GM19468 (cell line): Measurements from ENCODE around the gene TM9SF3.
"Not testable (repeated sequence)": the region's sequence is repeated elsewhere in the genome, so short reads cannot be mapped to it uniquely, and the experiment has no call there.

ENCODE experiments used
- ATAC-seq: cut with Tn5 transposase; IDR thresholded peaks from one replicate; pipeline ENCODE4 v1.9.1; 2021; ENCODE audit warnings: mild to moderate bottlenecking, moderate library complexity, moderate number of reproducible peaks; ENCODE audit not compliant: unreplicated experiment; ENCODE audit errors: extremely low read depth

TM9SF3 gene

GRCh38 chr10:96570983-96571964, 15.5 kb downstream of the TM9SF3 start:
- no peak for ATAC-seq

- ATAC-seq, result no peak
These were observed 16.3 kb downstream of the TM9SF3 start for GRCh38 chr10:96570511-96570910.

- ATAC-seq, result no peak
These were observed 18.4 kb downstream of the TM9SF3 start for GRCh38 chr10:96568402-96568801.

DNA sequence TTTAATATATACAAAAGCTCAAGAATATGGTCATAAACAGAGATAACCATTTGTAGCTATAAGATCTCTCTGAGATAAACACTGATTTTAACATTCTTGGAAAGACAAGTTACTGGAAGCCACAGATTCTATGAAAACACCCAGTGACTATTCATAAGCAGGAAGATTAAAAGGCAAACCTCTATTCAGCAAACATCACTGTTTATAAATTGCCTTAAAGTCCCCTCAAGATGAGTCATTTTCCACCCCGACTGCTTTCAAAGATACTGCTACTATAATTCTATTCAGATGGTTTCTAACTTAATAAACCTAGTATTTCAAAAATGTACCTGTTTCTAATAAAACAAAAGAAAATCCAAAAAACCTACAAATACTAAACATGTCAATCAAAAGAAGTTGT, 21.0 kb downstream of the TM9SF3 start:
- no peak for ATAC-seq

DNA sequence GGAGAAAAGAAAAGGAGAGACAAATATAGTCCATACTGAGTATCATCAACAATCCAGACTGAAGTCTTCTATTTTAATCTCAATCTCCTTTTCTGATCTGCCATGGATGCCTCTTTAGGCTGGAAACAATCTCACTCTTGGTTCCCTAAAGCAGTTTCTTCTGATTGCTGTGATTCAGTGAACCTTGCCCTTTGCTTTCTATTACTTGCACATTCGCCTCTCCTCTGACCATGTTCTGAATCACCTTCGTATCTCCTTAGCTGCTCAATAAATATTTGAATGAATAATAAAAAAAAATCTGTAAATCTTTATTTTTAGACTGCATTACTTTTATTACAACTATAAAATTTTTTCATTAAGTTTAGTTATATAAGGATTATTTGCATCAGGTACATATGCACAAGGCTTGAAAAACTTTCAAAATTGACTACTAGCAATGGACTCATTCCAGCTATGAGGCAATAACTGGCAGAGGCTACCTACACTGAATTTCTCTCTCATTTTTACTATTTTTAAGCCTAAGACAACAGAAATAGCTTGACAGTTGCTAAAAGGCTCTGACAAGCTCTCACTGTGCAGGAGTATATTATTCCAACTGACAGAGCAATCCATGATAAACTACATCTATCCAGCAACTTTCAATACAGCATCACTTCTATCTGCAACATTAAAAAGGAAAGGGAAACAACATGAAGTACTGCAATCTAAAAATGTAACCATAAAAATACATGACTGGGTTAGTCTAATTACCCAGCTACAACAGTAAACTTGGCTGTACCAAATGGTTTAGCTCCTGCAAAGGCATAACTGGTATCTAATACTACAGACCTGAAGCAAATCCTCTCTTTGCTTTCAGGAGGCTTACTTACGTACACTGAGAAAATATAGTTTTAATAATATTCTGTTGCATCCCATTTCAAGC, 25.6 kb downstream of the TM9SF3 start:
- ATAC-seq, result no peak

GRCh38 chr10:96560489-96560888, 26.3 kb downstream of the TM9SF3 start:
- no peak for ATAC-seq

GRCh38 chr10:96556003-96556402, 30.8 kb downstream of the TM9SF3 start:
- ATAC-seq, result no peak

GRCh38 chr10:96555330-96555729, 31.5 kb downstream of the TM9SF3 start:
- no peak for ATAC-seq

GRCh38 chr10:96548589-96548988, 38.2 kb downstream of the TM9SF3 start:
- no peak for ATAC-seq

DNA sequence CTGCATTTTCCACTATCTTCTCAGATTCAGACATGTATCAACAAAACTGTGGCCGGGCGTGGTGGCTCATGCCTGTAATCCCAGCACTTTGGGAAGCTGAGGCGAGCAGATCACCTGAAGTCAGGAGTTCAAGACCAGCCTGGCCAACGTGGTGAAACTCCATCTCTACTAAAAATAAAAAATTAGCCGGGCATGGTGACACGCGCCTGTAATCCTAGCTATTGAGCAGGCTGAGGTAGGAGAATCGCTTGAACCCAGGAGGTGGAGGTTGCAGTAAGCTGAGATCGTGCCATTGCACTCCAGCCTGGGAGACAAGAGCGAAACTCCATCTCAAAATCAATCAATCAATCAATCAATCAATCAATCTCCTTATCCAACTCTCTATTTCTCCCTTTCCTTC, 41.3 kb downstream of the TM9SF3 start:
- not testable (repeated sequence) for ATAC-seq

GRCh38 chr10:96541921-96542320, 44.9 kb downstream of the TM9SF3 start:
- no peak for ATAC-seq

GRCh38 chr10:96540240-96540639, 46.6 kb downstream of the TM9SF3 start:
- ATAC-seq, result no peak

DNA sequence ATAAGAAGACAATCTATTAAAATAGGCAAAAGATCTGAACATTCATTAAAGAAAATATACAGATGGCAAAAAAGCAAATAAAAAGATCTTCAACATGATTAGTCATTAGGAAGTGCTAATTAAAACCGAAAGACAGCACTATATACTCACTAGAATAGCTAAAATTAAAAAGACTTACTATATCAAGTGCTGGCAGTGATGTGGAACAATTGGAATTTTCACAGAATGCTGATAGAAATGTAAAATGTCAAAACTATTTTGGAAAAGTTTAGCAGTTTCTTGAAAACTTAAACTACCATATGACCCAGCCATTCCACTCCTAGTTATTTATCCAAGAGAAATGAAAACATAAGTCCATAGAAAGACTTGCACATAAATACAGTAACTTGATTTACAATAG, 48.1 kb downstream of the TM9SF3 start:
- no peak for ATAC-seq

GRCh38 chr10:96536129-96536528, 50.7 kb downstream of the TM9SF3 start:
- no peak for ATAC-seq

DNA sequence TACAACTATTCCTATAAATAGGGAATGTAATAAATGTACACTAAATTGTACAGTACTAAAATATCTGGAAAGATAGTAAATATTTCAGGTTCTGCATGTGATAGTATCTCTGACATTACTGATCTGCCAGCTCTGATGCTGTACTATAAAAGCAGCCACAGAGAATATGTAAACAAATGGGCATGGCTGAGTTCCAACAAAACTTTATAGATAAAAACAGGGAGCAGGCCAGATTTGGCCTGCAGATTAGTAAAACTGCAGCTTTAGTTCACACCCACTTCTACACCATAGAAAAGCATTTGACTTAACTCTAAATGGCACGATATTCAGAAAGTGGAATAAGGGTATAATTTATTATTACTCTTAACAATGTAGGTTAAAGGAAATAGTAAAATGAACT, 54.3 kb downstream of the TM9SF3 start:
- no peak for ATAC-seq

- ATAC-seq, result no peak
These were observed 57.1 kb downstream of the TM9SF3 start for GRCh38 chr10:96529634-96530279.

DNA sequence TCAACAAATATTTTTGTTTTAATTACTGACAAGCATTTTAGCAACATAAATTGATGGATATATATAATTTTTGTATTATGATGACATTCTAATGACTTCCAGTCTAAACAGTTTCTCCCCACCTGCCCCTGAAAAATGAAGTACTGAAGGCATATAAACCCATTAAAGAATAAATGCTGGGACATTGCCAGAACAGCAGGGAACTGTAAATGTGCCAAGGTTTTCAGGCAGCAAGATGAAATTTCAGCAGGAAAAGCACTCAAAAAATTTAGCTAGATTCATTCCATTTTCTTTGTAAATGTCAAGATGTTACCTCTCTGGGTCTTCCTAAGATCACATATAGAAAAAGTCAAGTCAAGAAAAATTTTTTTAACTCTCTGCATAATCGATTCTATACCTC, 62.1 kb downstream of the TM9SF3 start:
- no peak for ATAC-seq

DNA sequence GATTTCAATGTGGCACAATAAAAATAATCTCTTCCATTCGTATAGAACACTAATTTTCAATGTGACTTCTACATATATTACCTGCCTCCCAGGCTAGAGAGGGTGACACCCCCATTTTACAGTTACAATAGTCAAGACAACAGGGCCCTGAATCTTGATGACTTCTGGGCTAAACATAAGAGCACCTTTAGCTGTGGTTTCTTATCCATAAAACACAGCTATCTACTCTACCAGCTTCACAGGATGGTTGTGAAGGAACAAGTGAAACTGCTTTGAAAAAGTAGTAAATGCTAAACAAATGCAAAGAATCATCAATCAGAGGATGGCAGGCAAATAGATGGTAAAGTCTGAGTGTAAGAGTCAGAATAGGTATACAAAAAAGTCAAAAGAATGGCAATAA, 69.5 kb downstream of the TM9SF3 start:
- no peak for ATAC-seq

DNA sequence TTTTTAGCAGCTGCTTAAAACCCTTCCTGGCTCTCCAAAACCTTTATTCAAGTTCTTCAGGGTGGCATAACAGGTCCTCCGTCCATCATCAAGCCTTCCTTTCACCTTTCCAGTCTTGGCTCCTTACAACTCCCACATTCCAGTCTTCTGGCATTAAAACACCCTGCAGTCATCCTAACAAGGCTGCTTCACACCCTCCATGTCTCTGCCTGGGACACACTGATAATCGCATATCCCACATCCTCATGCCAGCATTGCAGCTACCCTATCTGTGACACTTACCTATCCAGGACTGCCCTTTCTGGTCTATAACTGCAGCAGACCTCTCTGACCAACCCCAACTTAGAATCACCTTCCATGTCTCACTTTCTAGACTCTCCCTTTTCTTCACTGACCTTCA, 70.5 kb downstream of the TM9SF3 start:
- no peak for ATAC-seq
